ENCODE measurements around the gene RAI2. TPM values are rescaled to one million over a fixed set of nuclear protein-coding genes. Genes with fewer than 3 reads are reported as not detected.

Gene RAI2
- polyA plus RNA-seq, 6 donors from 2014 or later = not detected

DNA sequence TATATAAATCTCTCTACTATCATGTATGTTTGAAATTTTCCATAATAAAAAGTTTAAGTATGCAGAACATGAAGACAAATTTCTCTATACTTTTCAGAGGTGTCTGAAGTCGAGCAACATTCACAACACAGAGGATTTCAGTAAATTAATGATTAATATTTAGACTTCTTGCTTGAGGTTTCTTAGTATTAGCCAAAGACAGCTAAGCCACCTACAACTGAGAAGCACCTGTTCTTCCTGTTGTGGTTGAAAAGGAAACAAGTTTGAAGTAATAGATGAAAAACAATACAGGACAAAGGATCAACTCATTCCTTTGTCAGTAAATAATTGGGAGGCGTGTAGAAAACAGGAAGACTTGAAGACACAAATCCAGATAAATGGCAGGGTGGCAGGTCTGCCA is 102.7 kb downstream of the RAI2 start:
- ATAC-seq (ENCODE audit: low read depth in 2 of 2) (no peak), DNase-seq (no peak)
- no peaks in the 10 kb centered on the region for H3K27me3 Mint-ChIP-seq
- H3K9me3 Mint-ChIP-seq = peaks cover 0 to 3% (median 0%) of the 10 kb centered on the region in 7 donors
- H3K27ac Mint-ChIP-seq = no peak overlapping the region
- no peaks in the 10 kb centered on the region for H3K36me3 Mint-ChIP-seq
- no peaks in the 10 kb centered on the region for H3K4me1 Mint-ChIP-seq
- no peak overlapping the region for H3K4me3 Mint-ChIP-seq

DNA sequence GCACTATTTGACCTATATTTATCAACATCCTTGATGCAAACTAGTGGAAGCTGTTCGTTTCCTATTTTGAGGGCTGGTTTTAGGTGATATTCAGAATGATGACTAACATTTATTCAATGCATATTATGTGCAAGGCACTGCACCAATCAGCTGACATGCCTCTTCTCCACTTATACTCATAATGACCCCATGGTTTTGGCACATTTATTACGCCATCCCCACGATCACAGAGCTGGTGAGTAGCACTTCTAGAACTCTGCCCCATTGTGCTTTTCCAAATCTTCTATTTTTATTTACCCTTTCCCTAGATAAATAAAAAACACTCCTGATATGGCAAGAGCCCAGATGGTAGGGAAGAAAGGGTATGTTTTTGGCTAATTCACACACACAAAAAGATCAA is 110.7 kb downstream of the RAI2 start:
- no peak for DNase-seq
- H3K36me3 Mint-ChIP-seq = no peaks in the 10 kb centered on the region
- no peak for ATAC-seq (ENCODE audit: low read depth in 2 of 2)
- no peak overlapping the region for H3K4me3 Mint-ChIP-seq
- H3K27ac Mint-ChIP-seq = no peak overlapping the region
- no peaks in the 10 kb centered on the region for H3K4me1 Mint-ChIP-seq
- no peaks in the 10 kb centered on the region for H3K27me3 Mint-ChIP-seq
- H3K9me3 Mint-ChIP-seq = no peaks in the 10 kb centered on the region

Other genes with a start within 250 kb of the RAI2 start
- 1 to 10 TPM in 5 of 6 donors, under 1 TPM in 1; 0.40 to 3.1 (median 1.6) TPM for gene SCML1, start 123.8 kb downstream of the RAI2 start, polyA plus RNA-seq (ENCODE audit: low read depth in 6 of 6)

Measured in naive B cell (primary cell).